Activated naive CD4-positive, alpha-beta T cell treated with Interleukin-2 at 50 U/mL for 16 hours (primary cell): ENCODE measurements around the gene SLC9A3.
"Not testable (repeated sequence)": the region's sequence is repeated elsewhere in the genome, so short reads cannot be mapped to it uniquely, and the experiment has no call there.

Source experiments
- DNase-seq: peaks from one replicate; pipeline ENCODE4 v3.0.0-alpha.2; 2020

Gene SLC9A3

DNA sequence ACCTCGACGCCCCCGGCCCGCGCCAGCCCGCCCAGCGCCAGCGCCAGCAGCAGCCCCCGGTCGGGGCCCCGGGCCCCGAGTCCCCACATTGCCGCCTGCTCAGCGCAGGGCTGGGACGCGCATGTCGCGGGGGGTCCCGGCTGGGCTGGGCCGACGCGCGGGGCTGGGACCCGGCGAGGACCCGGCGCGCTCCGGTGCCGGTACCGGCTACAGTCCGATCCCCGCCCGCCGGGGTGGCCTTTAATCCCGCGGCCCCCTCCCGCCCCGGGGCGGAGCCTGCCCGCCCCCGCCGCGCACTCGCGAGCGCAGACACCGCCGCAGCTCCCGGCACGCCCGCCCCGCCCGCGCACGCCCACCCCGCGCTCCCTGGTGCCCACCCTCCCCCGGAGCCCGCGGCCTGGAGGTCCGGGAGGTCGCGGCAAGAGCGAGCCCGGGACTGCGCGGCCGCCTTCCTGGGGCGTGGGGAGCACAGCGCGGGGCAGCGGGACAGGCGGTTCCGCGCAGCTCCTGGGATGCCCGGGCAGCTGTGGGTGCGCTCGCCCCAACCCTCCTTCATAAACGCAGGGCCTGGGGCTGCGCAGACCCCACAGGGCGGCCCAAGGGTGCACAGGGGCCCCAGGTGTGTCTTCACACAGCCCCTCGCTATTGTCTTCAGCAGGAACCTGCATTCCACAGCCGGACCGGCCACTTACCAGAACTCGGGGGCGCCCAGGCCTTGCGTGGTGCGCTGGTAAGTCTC is at the start of gene SLC9A3:
SLC9A3 (minus strand) TSS at position 216 of the 739 bp plus-strand sequence.
- no peak for DNase-seq

- DNase-seq, result no peak
Measured at GRCh38 chr5:573976-574375, 49.7 kb upstream of the SLC9A3 start.

DNA sequence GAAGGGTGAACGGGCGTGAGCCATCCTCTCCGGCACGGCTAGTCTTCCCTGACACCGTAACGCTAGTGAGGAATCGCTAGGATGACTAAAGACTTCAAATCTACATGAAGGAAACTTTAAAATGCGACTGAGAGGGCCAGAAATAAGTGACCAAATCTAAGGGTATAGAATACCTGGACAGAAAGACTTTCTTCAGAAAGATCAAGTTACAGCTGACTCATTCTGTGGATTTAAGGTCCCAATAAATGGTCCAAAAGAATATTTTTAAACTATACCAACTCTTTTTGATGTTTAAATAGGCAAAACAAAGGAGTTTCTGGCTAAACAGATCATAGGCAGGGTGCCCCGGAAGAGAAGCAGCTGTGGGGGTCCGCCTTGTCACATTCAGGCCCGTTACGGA is 49.0 kb upstream of the SLC9A3 start:
- no peak for DNase-seq

GRCh38 chr5:572398-573019 is 48.3 kb upstream of the SLC9A3 start:
- no peak for DNase-seq

GRCh38 chr5:571791-572190 is 47.5 kb upstream of the SLC9A3 start:
- DNase-seq, result no peak

GRCh38 chr5:570886-571285 is 46.6 kb upstream of the SLC9A3 start:
- DNase-seq, result no peak

DNA sequence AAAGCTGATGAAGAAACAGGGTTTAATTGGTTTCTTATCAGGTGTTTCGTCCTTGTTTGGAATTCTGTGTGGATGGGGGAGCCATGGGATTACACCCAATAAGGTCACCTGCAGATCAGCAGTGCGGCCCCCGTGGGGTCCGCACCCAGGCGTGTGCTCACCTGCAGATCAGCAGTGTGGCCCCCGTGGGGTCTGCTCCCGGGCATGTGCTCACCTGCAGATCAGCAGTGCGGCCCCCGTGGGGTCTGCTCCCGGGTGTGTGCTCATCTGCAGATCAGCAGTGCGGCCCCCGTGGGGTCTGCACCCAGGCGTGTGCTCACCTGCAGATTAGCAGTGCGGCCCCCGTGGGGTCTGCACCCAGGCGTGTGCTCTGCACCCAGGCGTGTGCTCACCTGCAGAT is 46.2 kb upstream of the SLC9A3 start:
- no peak for DNase-seq

DNA sequence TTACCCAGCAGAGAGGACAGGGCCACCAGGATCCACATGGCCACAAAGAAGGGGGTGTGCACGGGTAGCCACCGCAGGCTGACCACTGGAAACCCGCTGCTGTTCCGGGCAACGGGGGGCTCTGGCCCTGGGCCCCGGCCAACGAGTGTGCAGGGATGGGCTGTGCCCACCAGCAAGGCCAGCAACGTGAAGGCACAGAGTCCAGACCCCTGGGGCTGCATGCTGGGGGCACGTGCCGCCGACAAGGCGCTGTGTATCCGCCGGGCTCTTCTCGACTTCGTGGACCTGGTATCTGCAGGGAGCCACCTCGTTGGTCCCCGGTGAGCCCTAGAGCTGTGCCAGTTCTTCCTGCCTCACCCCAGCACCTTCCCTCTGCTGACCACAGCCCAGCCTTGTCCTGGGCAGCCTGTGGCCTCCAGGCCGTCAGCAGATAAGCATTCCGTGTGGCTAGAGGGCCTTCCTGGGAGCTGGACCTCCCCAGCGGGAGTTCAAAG is 45.7 kb upstream of the SLC9A3 start:
- no peak for DNase-seq

DNA sequence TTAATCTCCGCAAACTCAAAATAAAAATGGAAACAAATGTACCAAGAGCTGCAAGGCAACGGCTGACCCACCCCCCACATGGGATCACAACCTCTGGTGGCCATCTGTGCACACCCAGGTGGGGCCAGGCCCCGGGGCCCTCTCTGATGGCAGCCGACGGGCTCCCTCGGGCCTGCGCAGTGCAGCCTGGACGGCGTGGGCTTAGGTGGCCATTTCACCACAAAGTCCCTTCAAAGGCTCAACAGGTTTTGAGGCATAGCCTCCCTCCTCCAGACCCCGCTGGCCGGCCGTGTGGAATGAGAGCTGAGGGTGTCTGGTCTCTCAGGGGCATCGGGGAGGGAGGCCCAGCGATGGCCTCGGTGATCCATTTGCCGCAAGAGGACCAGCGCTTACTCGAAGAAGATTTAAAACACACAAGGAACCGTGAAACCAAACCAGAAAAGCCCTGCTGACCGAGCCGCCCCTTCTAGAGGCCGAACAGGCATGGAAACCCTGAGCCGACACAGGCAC is 45.2 kb upstream of the SLC9A3 start:
- DNase-seq, result no peak

- DNase-seq, result no peak
Measured at GRCh38 chr5:568809-569208, 44.6 kb upstream of the SLC9A3 start.

- DNase-seq, result no peak
Measured at GRCh38 chr5:568061-568781, 44.0 kb upstream of the SLC9A3 start.

- no peak for DNase-seq
Measured at GRCh38 chr5:567664-568060, 43.4 kb upstream of the SLC9A3 start.

DNA sequence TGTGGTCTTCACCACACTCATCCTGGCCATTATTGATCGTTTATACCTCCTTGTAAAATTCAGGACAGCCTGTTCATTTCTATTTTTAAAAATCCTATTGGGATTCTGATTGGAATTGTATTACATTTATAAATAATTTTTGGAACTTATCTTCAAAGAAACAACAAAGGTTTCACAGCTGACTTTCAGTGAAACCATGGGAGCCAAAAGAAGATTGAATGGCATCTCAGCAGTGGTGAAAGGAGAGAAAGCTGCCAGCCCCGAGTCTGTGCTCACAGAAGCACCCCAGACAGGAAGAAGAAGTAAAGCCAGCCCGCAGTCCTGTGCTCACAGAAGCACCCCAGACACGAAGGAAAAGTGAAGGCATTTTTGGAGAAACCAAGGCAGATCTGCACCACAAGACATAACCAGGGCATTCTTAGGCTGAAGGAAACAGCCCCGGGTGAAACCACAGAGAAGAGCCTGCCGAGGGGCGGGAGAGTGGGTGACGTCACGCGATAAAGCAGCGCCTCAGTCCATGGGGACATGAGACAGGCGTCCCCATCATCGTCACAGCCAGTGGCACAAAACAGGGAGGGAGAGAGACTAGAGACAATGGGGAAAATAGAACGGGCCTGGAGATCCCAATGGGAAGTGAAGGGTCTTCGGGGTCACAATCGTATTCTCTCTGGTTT is 42.5 kb upstream of the SLC9A3 start:
- no peak for DNase-seq

DNA sequence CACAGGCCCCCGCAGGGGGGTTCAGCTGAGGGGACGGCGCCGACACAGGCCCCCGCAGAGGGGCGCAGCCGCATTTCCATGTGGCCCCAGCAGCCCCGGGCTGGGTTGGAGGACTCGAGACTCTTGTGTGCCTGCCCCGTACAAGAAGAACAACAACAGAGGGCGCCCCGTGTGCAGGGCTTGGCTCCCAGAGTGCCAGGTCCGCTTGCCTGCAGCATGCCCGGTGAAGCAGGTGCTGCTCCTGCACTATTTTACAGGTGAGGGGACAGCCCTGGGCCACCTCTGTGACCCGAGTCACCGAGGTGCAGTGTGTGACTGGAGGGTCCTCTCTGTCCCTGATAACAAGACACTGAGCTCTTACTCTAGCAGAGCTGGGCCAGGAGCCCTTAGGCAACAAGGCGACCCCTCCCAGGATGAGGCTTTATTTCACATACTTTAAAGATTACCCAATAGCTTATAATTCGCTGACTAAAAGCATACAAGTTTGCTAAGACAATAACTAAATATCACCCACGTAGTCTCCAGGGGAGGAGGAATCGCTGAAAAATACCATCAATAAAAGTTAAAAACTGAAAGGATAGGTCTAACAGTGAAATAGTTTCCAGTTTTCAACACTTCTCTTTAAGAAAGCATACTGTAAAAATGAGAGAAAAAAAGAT is 41.7 kb upstream of the SLC9A3 start:
- DNase-seq, result no peak

DNA sequence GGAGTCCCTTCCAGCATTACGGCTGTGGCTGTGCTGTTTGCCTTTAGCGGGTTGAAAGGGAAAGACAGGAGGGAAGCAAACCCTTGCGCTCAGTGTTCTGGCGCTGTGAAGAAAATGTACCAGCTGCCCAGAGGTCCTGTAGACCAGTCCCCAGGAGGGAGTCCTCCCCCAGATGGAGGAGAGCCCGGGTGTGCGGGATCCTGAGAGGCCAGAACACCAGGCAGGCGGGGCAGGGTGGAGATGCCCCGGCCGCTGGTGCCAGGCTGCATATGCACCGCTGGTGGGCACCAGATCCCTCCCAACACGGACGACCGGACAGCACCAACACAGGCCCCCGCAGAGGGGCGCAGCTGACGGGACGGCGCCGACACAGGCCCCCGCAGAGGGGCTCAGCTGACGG is 37.2 kb upstream of the SLC9A3 start:
- DNase-seq, result no peak

DNA sequence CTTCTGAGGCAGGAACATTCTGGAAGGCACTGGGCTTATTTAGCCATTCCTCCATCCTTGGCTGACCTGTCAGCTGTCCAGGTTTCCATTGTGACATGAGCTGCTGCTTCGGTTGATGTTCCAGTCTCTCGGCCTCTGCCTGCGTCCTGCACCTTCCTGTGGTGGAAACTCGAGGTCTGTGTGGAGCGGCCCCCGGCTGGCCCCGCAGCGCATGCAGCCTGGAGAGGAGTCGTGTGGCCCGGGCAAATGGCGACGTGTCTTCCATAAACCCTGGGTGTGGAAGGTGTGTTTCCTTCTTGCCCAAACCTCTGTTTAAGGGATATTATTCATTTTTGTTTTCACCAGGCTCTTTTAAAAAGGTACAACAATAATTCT is 36.5 kb upstream of the SLC9A3 start:
- no peak for DNase-seq

- DNase-seq, result no peak
Measured at GRCh38 chr5:558871-559503, 34.7 kb upstream of the SLC9A3 start.

DNA sequence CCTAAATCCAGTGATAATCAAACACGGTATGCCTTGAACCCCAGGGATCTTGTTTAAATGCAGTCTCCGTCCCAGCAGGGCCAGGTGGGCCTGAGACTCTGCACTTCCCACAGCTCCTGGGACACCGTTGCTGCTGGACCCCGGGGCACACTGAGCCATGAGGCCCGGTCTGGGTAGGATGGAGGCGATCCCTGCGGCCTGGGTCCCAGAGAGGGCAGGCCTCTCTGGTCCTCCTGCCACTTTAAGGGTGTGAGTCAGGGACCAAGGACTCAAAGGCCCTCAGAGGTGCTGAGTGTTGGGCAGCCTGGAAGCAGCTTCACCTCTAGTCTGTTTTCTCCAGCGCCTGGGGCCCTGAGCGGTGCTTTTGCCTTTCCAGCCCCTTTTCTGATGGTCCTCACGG is 34.1 kb upstream of the SLC9A3 start:
- no peak for DNase-seq

DNA sequence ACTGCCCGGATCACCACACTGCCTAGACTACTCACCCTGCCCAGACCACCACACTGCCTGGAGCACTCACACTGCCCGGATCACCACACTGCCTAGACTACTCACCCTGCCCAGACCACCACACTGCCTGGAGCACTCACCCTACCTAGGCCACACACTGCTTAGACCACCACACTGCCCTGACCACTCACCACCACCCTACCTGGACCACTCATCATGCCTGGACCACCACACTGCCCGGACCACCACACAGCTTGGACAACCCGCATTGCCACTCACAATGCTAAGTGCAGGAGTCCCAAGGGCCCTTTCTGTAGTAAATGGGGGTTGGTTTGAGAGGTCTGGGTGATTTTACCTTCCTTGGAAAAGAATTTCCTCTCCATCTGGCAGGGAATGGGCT is 33.7 kb upstream of the SLC9A3 start:
- not testable (repeated sequence) for DNase-seq

DNA sequence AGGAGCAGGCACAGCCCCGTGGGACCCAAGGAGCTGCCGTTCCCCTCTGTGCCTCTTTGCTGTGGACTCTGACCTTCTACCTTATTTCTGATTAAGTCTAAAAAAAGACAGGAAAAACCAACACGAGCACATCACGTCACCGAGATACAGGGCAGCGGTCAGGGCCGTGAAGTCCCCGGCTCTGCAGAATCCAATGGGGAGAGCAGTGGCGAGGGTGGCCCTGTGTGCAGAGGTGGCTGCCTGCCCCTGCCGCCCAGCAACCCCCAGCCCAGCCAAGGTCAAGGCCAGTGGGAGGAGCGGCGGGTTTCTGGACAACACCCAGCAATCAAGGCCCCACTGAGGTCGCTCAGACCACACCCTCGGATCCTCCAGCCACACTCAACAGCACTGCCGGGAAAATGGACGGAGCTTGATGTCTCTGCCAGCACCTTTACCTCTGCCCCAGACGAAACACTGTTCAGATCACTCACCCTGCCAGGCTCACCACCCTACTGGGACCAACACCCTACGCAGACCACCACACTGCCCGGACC is 32.7 kb upstream of the SLC9A3 start:
- no peak for DNase-seq

DNA sequence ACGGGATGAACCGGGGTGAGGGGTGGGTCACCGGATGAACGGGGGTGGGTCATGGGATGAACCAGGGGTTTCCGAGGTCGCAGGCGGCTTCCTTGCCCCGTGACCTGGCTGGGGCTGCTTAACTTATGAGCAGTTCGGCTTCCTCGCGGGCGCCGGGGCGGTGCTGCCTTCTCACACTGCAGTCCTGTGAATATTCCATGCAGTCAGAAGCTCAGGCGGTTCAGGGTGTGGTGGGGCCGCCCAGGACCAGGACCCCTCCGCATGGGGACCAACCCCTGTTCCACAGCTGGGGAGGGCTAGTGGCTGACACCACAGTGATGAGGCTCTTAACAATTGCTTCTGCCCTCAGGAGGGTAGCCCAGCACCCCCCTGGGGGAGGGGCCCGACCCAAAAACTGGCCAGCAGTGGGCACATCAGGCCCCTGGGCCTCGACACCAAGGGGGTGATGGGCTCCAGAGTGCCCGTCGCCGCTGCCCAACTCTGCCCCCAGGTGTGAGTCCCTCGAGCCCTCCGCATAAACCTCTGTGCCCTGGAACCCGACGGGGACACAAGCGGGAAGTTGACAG is 30.9 kb upstream of the SLC9A3 start:
- no peak for DNase-seq
